ENCODE results near the gene NAALADL1. TPM values are rescaled to one million over a fixed set of nuclear protein-coding genes. Genes with fewer than 3 reads are reported as not detected.

The NAALADL1 gene
- total and polyA plus RNA-seq, 2 of the 4 experiments (the other 2 are of a cell fraction) = 3.8 to 5.8 TPM

- POLR2A ChIA-PET (ENCODE audit: unreplicated experiment) = interaction anchor here (0.5 to 0.6 kb wide), 2 partner anchors 126 to 1452 kb away, joined by 3 to 4 read pairs; no protein-coding TSS in a partner anchor
- TF ChIP-seq USF2 (IDR thresholded peaks at IDR 0.05; ENCODE audit: low read depth, low read length) = peak; percentile 97
- no peak for TF ChIP-seq CHD1 (IDR thresholded peaks at IDR 0.05; ENCODE audit: low read depth, low read length)
- TF ChIP-seq RCOR1 (IDR thresholded peaks at IDR 0.05; ENCODE audit: insufficient replicate concordance, low read length) = no peak
- TF ChIP-seq MAFK (IDR thresholded peaks at IDR 0.05; ENCODE audit: low read depth, low read length) = no peak
- peak; percentile 51; the same call in 1 of the 2 replicates for TF ChIP-seq POLR2A (IDR thresholded peaks at IDR 0.05; ENCODE audit: low read depth, low read length)
- no peak for TF ChIP-seq CEBPB (IDR thresholded peaks at IDR 0.05; ENCODE audit: low read depth, low read length)
- 0 out of 2 replicates have a peak, but pooled peaks have one; percentile 6 for TF ChIP-seq FOS (IDR thresholded peaks at IDR 0.05; ENCODE audit: low read depth, low read length)
- no peak; the same call in 1 of the 2 replicates for TF ChIP-seq RFX5 (IDR thresholded peaks at IDR 0.05; ENCODE audit: low read depth, low read length)
- no peak for TF ChIP-seq NFE2L2 (IDR thresholded peaks at IDR 0.05; ENCODE audit: low read depth, low read length)
- no peak for TF ChIP-seq ELK1 (IDR thresholded peaks at IDR 0.05; ENCODE audit: borderline replicate concordance, low read depth, low read length)
- peak; percentile 63 for TF ChIP-seq RAD21 (IDR thresholded peaks at IDR 0.05; ENCODE audit: low read length)
- TF ChIP-seq SMC3 (IDR thresholded peaks at IDR 0.05; ENCODE audit: low read depth, low read length) = peak; percentile 38; the same call in 1 of the 2 replicates
- peak; percentile 55 for TF ChIP-seq MXI1 (IDR thresholded peaks at IDR 0.05; ENCODE audit: borderline replicate concordance, low read depth, low read length)
- peak; percentile 97 for TF ChIP-seq BHLHE40 (IDR thresholded peaks at IDR 0.05; ENCODE audit: low read depth, low read length)
Measured at GRCh38 chr11:65013888-65014725, 44.2 kb downstream of the NAALADL1 start, which contains the start of gene ARL2. Gene ARL2 (plus strand): TSS chr11:65014160. CDS start chr11:65014208, 48 bp downstream.

More at GRCh38 chr11:65013888-65014725, 44.2 kb downstream of the NAALADL1 start, which contains the start of gene ARL2:
- H3K9ac ChIP-seq (ENCODE audit: low read depth, low read length) = peak within 1 kb of the TSS; percentile 74
- CTCF ChIA-PET = interaction anchor here (0.6 to 1.6 kb wide), 5 partner anchors 11 to 167 kb away, joined by 3 to 5 read pairs (median 3); no protein-coding TSS in a partner anchor
- H2BK20ac ChIP-seq (ENCODE audit: low read depth, low read length) = no peak within 1 kb of the TSS
- H3K4me3 ChIP-seq (ENCODE audit: insufficient read depth, low read depth, low read length) = peak within 1 kb of the TSS; percentile 57
- intact Hi-C loops (cut with micrococcal nuclease) (loop anchor here (1.0 to 2.0 kb wide), 3 partner anchors 103 to 227 kb away; partner anchors contain the start of gene ZNHIT2), dilution Hi-C loops (cut with HindIII; ENCODE audit: low sequenced_read_pairs, unreplicated experiment) (no loop called here), in situ Hi-C loops (cut with MboI; ENCODE audit: low sequenced_read_pairs) (no loop called here)
- peak within 1 kb of the TSS; percentile 85 for H4K5ac ChIP-seq (ENCODE audit: low read depth, low read length)
- DNase-seq = peak; percentile 87
- H3K27ac ChIP-seq (ENCODE audit: insufficient read depth, low read length) = peak within 1 kb of the TSS; percentile 83
- peak within 1 kb of the TSS; percentile 82 for H3K56ac ChIP-seq (ENCODE audit: extremely low read depth, insufficient read depth, low read length)
- H3K4me2 ChIP-seq (ENCODE audit: low read depth, low read length) = peak within 1 kb of the TSS; percentile 71
- H3K4me1 ChIP-seq (ENCODE audit: control insufficient read depth, insufficient read depth, low read length) = peaks cover 5% of the 10 kb centered on the region
- peak within 1 kb of the TSS; percentile 77 for H3K23ac ChIP-seq (ENCODE audit: low read depth, low read length)
- peak within 1 kb of the TSS; percentile 66; the same call in 2 of the 3 replicates for H2BK15ac ChIP-seq (ENCODE audit: low read depth, low read length)
- peaks cover 5% of the 10 kb centered on the region; the same call in 1 of the 2 replicates for H3K36me3 ChIP-seq (ENCODE audit: control insufficient read depth, insufficient read depth, low read length)
- H4K91ac ChIP-seq (ENCODE audit: insufficient read depth, low read depth, low read length) = peak within 1 kb of the TSS; percentile 91
- H2AK5ac ChIP-seq (ENCODE audit: low read depth, low read length) = peak within 1 kb of the TSS; percentile 99
- no TSS peak for BruUV-seq (replicated peaks)
- ATAC-seq (ENCODE audit: low read depth) = peak; percentile 93
- no peaks in the 10 kb centered on the region for H4K20me1 ChIP-seq (ENCODE audit: insufficient read depth, low read length)
- WGBS, 2 experiments (ENCODE audit: extremely low coverage in 2 of 2, insufficient read length in 1 of 2) = 0% methylated on average over 66 of the region's 96 CpGs; no CpG with 5 or more reads in 1 of the 2 experiments
- H2BK120ac ChIP-seq (ENCODE audit: low read depth, low read length) = peak within 1 kb of the TSS; percentile 87
- peak within 1 kb of the TSS; percentile 86 for H3K4ac ChIP-seq (ENCODE audit: low read depth, low read length)
- H4K8ac ChIP-seq (ENCODE audit: low read depth in 2 of 2, low read length in 2 of 2) = peak within 1 kb of the TSS; percentile 97 to 98
- peak within 1 kb of the TSS; percentile 98 for H2AFZ ChIP-seq (replicated peaks; ENCODE audit: low read length, poor library complexity)
- H3K9me1 ChIP-seq (ENCODE audit: insufficient read depth, low read length) = peaks cover 17% of the 10 kb centered on the region
- peak within 1 kb of the TSS; percentile 81 for H2BK5ac ChIP-seq (ENCODE audit: low read depth, low read length, poor library complexity, severe bottlenecking)
- no peaks in the 10 kb centered on the region for H3K27me3 ChIP-seq (ENCODE audit: control insufficient read depth, insufficient read depth, low read length)
- H3K79me1 ChIP-seq (ENCODE audit: low read depth in 1 of 2, low read length in 2 of 2) = peaks cover 15 to 41% of the 10 kb centered on the region in 2 experiments
- H3K18ac ChIP-seq (ENCODE audit: low read depth, low read length) = peak within 1 kb of the TSS; percentile 46
- H3K14ac ChIP-seq (replicated peaks; ENCODE audit: low read depth, low read length) = peak within 1 kb of the TSS; percentile 94
- no peaks in the 10 kb centered on the region for H3K9me3 ChIP-seq (ENCODE audit: control insufficient read depth, insufficient read depth, low read length)
- peak within 1 kb of the TSS; percentile 98 for H2AK9ac ChIP-seq (replicated peaks; ENCODE audit: low read depth, low read length, poor library complexity)
